GM18951 (cell line): Measurements from ENCODE around the gene ALG10B.
A peak's percentile ranks its signal among the peaks of the same experiment; 100 is the strongest.
"Not testable (repeated sequence)": the region's sequence is repeated elsewhere in the genome, so short reads cannot be mapped to it uniquely, and the experiment has no call there.

Experiments
- POLR2A ChIP-seq: IDR thresholded peaks from 4 replicates; pipeline ENCODE4 v1.6.1; 2011; ENCODE audit warnings: mild to moderate bottlenecking; ENCODE audit not compliant: insufficient read length, insufficient read depth; ENCODE audit errors: extremely low read depth
- in situ Hi-C: fragments of 300-500 bp; cut with MboI; formaldehyde crosslinking; loops from one replicate; pipeline ENCODE4 v1.12.0; 2022; ENCODE audit warnings: low sequenced_read_pairs, mixed read lengths, inconsistent platforms; ENCODE audit not compliant: unreplicated experiment

ALG10B gene, protein sequence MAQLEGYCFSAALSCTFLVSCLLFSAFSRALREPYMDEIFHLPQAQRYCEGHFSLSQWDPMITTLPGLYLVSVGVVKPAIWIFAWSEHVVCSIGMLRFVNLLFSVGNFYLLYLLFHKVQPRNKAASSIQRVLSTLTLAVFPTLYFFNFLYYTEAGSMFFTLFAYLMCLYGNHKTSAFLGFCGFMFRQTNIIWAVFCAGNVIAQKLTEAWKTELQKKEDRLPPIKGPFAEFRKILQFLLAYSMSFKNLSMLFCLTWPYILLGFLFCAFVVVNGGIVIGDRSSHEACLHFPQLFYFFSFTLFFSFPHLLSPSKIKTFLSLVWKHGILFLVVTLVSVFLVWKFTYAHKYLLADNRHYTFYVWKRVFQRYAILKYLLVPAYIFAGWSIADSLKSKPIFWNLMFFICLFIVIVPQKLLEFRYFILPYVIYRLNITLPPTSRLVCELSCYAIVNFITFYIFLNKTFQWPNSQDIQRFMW

DNA sequence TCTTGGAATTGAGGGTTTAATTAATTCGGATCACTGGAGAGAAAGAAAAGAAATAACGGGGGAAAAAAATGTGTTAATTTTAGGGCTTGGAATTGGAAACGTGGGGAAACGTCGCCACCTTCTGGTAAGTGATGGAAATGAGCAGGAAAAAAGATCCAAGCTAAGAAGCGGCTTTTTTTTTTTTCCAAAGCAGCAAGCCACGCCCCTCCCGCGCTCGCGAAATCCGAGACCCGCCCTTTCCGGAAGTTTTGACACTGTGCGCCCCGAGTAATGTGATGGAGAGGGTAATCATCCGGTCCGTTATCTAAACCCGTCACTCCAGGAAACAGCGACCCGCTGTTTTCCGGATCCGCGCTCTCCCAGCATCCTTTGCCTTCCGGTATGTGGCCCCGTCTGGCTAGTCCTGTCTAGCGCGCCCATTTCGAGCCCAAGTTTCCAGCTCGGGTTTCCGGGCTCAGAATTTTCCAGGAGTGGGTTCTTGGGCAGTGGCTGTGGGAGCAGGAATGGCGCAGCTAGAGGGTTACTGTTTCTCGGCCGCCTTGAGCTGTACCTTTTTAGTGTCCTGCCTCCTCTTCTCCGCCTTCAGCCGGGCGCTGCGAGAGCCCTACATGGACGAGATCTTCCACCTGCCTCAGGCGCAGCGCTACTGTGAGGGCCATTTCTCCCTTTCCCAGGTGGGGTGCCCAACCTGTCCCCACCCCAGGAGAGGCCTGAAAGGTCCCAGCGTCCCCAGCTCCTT is at the start of gene ALG10B:
Gene ALG10B (plus strand): TSS at position 384 of the 739 bp plus-strand sequence. CDS start 120 bp downstream, at position 504.
- TF ChIP-seq POLR2A, result peak; percentile 65
- in situ Hi-C loops, result loop anchor here (10.0 kb wide), 1 partner anchor 182 kb away; no protein-coding TSS in a partner anchor

GRCh38 chr12:38268612-38269011 is 48.0 kb upstream of the ALG10B start:
- in situ Hi-C loops, result no loop called here
- no peak for TF ChIP-seq POLR2A

DNA sequence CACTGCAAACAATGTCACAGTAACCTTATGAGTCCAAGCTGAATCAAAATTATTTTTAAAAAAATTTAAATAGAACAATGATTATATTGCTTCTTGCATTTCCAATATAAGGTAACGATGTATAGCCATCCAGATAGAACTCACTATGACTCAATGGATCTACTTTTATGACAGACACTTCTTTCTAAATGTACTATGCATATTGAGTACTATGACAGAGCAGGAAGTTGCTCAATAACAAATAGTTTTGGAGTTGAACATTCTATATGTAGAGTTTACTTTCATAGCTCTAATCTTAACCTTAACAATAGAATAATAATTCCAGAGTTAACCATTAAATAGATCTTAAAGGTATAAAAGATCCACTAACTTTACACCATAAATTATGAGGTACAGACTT is 46.7 kb upstream of the ALG10B start:
- TF ChIP-seq POLR2A, result no peak
- in situ Hi-C loops, result no loop called here

- in situ Hi-C loops, result no loop called here
- TF ChIP-seq POLR2A, result no peak
Measured at GRCh38 chr12:38279756-38280155, 36.8 kb upstream of the ALG10B start.

DNA sequence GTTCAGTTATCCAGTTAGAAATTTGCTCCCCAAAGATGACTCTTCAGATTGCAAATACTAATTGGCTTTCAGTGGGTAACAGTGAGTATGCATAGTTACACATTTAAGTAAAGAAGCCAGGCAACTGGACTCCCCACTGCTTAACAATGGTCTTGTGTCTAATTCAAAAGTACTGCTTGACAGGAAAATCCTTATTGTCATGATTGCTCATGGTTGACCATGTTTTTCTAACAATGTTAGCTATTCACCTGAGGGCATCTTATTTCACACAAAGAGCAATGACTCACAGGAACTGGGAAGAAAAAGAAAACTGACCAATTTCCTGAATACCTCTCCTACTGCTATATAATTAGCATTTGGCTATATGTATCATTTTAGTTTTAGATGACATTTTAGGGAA is 33.7 kb upstream of the ALG10B start:
- in situ Hi-C loops, result no loop called here
- no peak for TF ChIP-seq POLR2A

- no peak for TF ChIP-seq POLR2A
- in situ Hi-C loops, result no loop called here
Measured at GRCh38 chr12:38289396-38289795, 27.2 kb upstream of the ALG10B start.

DNA sequence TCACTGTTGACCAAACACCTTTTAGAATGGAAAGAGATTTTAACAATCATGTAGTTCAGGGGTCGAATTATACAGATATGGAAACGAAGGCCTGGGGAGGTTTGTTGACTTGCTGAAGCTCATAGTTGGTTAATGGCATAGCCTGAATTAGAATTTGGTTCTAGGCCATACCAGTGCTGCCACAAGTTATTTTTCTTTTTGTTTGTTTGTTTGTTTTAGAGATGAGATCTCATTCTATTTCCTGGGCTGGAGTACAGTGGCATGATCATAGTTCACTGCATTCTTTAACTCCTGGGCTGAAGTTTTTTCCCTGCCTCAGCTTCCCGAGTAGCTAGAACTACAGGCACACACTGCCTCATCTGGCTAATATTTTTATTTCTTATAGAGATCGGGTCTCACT is 25.4 kb upstream of the ALG10B start:
- in situ Hi-C loops, result no loop called here
- no peak for TF ChIP-seq POLR2A

DNA sequence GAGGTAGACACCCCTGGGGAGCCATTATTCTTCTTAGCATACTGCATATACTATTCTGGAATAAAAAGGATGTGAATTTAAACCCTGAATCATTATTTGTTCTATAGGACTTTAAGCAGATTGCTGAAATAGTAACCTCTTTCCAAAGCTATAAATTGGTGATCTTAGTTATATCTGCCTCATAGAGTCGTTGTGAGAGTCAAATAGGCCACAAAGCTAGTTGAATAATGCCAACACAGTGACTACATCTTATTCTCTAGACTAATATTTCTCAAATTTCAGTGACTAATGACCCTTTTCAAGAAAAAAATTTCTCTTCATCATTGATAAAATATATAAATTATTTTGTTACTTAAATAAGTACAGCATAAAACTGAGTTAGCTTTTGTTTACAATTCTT is 13.6 kb upstream of the ALG10B start:
- in situ Hi-C loops, result not testable (repeated sequence)

DNA sequence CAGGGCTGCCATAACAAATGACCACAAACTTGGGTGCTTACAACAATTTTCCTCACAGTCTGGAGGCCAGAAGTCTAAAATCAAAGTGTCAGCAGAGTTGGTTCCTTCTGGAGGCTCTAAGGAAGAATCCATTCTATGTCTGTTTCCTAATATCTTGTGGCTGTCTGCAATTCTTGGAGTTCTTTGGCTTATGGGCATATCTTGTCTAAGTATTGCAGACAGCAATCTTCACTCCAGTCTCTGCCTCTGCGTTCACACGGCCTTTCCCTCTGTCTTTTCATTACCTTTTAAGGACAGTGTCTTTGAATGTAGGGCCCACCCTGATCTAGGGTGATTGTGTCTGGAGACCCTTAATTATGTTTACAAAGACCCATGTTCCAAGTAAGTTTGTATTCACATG is 5.4 kb downstream of the ALG10B start:
- in situ Hi-C loops, result not testable (repeated sequence)

DNA sequence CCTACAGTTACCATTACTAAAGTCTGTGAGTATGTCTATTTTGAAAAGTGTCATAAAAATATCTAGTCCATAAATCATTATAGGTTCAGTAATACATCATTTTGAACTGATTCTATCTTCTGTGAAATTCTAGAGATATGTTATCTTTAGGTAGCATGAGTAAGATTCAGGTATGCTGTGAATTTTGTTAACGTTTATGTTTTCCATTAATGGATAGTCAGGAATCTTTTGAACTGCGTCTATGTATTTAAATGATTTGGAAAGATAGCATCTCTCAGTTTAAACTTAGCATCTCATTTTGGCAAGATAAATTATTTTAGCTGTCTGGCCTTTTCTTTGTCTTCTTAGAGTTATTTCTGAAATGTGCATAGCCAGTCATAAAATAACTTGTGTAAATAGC is 8.3 kb downstream of the ALG10B start:
- TF ChIP-seq POLR2A, result no peak
- in situ Hi-C loops, result loop anchor here (25.0 kb wide), 2 partner anchors 587 to 962 kb away; partner anchors contain the start of gene CPNE8

DNA sequence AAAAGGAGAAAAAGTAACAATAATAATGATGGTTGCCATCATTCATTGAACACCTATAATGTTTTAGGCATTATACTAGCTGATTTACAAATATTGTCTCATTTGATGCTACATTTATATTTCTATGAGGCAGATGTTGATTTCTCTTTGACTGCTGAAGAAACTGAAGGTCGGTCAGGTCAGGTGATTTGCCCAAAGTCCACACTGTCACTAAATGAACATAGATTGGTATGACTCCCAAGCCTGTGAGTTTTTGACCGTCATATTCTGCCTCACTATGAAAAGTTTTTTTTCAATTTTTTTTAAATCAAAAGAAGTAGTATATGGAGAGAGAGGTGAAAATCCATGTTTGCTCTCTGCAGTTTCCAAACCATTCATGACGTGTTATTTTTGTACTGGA is 10.8 kb downstream of the ALG10B start:
- in situ Hi-C loops, result loop anchor here (25.0 kb wide), 2 partner anchors 585 to 960 kb away; partner anchors contain the start of gene CPNE8
- no peak for TF ChIP-seq POLR2A

DNA sequence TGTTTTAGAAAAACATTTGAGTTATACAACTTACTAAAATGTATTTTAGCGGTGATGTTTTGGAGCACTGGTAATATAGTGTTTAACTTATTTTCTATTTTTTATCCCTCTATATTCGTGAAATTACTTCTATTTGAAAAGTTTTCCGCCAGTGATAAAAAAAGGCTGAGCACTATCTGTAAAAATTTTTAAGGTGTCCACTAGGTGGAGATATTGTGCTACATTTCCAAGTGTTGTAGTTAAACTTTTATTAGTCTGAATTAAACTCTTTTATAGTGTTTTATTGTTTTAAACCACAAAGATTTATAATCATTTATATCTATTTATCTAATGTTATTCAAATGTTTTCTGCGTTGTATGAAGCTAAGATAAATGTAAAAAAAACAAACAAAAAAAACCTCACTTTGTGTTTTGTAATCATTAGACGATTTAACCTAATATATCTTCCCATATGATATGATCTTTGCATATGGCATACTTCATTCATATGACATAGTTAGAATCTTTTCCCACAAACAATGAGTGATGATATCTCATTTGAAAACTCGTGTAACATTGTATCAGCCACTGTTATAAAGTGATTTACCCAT is 11.8 kb downstream of the ALG10B start:
- no peak for TF ChIP-seq POLR2A
- in situ Hi-C loops, result loop anchor here (25.0 kb wide), 2 partner anchors 584 to 959 kb away; partner anchors contain the start of gene CPNE8

GRCh38 chr12:38330414-38330813 is 13.8 kb downstream of the ALG10B start:
- in situ Hi-C loops, result loop anchor here (25.0 kb wide), 2 partner anchors 582 to 957 kb away; partner anchors contain the start of gene CPNE8
